ENCODE data around the gene LINGO3. TPM values are rescaled to one million over a fixed set of nuclear protein-coding genes. Genes with fewer than 3 reads are reported as not detected.

Gene LINGO3
- total and polyA plus RNA-seq, 2 experiments from 2014 or later = not detected

- Histone ChIP-seq H4K20me1 (ENCODE audit: insufficient read depth) (no peaks in the 10 kb centered on the region), H3K4me1 (ENCODE audit: insufficient read depth) (no peaks in the 10 kb centered on the region), H3K9me2 (ENCODE audit: insufficient read depth) (no peaks in the 10 kb centered on the region), H2AFZ (no peak overlapping the region), H3K9ac (no peak overlapping the region), H3K79me2 (ENCODE audit: insufficient read depth) (no peaks in the 10 kb centered on the region), H3K27ac (no peak overlapping the region), H3K9me3 (ENCODE audit: low read depth) (no peaks in the 10 kb centered on the region), H3K27me3 (replicated peaks; ENCODE audit: insufficient read depth) (no peaks in the 10 kb centered on the region), H3K4me2 (ENCODE audit: unreplicated experiment) (no peak overlapping the region), H3K4me3 (no peak overlapping the region), H3K36me3 (ENCODE audit: low read depth) (no peaks in the 10 kb centered on the region), H3F3A (ENCODE audit: insufficient read depth) (no peaks in the 10 kb centered on the region)
- DNase-seq = no peak
- in situ Hi-C loops (cut with MboI) = loop anchor here (10.0 kb wide), 1 partner anchor 104 kb away; no protein-coding TSS in a partner anchor
- TF ChIP-seq EZH2phosphoT487 (IDR thresholded peaks at IDR 0.05; ENCODE audit: insufficient read depth, low read depth) = no peak
- no peak for TF ChIP-seq EZH2 (IDR thresholded peaks at IDR 0.05; ENCODE audit: insufficient read depth, poor library complexity, severe bottlenecking)
- 75 to 82% methylated on average over 24 to 26 of the region's 26 CpGs for WGBS, 2 experiments (ENCODE audit: low coverage in 1 of 2, low lambda C conversion rate in 2 of 2, missing lambda C conversion rate in 2 of 2)
Measured at GRCh38 chr19:2280633-2281264, 27.2 kb downstream of the LINGO3 start.

DNA sequence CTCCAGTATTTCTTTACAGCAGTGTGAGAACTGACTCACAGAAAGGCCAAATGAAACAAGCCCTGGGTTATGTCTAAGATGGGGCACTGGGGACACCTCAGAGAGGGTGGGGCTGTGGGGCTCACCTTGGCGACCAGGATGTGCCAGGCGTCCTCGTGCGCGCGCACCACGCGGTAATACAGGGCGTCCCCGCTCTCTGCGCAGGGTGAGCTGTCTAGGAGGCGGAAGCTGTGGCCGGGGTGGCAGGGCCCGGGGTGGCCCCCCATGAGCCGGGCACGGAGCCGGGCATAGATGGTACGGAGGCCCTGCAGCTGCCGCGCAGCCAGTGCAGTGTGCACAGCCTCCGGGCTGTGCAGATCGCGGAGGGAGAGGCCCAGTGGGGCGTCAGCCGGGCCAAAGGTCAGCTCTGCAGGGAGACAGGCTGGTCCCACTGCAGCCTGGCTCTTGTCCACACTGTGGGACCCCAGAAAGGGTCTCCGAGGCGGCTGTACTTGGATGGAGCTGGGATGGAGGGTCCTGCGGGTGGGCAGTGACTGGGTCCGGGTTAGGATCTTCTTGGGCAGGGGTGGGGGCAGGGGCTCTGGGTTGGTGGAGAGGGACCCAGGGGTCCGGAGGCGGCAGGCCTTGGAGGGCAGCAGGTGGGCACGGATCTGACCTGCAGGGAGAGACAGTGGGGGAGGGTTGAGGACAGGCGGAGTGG lies 29.3 kb downstream of the LINGO3 start:
- H3K4me1 ChIP-seq (ENCODE audit: insufficient read depth) = peaks cover 4% of the 10 kb centered on the region
- no peaks in the 10 kb centered on the region for H3K36me3 ChIP-seq (ENCODE audit: low read depth)
- no peak overlapping the region for H2AFZ ChIP-seq
- peaks cover 8% of the 10 kb centered on the region for H4K20me1 ChIP-seq (ENCODE audit: insufficient read depth)
- 78 to 85% methylated on average over 14 to 25 of the region's 33 CpGs for WGBS, 2 experiments (ENCODE audit: low coverage in 1 of 2, low lambda C conversion rate in 2 of 2, missing lambda C conversion rate in 2 of 2)
- in situ Hi-C loops (cut with MboI) = no loop called here
- no peak overlapping the region for H3K4me2 ChIP-seq (ENCODE audit: unreplicated experiment)
- H3K9me2 ChIP-seq (ENCODE audit: insufficient read depth) = no peaks in the 10 kb centered on the region
- TF ChIP-seq EZH2phosphoT487 (IDR thresholded peaks at IDR 0.05; ENCODE audit: insufficient read depth, low read depth) (no peak), EZH2 (IDR thresholded peaks at IDR 0.05; ENCODE audit: insufficient read depth, poor library complexity, severe bottlenecking) (no peak)
- no peaks in the 10 kb centered on the region for H3K9me3 ChIP-seq (ENCODE audit: low read depth)
- H3K79me2 ChIP-seq (ENCODE audit: insufficient read depth) = peaks cover 21% of the 10 kb centered on the region
- peak; percentile 16 for DNase-seq
- no peak overlapping the region for H3K9ac ChIP-seq
- no peak overlapping the region for H3K4me3 ChIP-seq
- no peak overlapping the region for H3K27ac ChIP-seq
- H3F3A ChIP-seq (ENCODE audit: insufficient read depth) = peaks cover 6% of the 10 kb centered on the region
- H3K27me3 ChIP-seq (replicated peaks; ENCODE audit: insufficient read depth) = no peaks in the 10 kb centered on the region

DNA sequence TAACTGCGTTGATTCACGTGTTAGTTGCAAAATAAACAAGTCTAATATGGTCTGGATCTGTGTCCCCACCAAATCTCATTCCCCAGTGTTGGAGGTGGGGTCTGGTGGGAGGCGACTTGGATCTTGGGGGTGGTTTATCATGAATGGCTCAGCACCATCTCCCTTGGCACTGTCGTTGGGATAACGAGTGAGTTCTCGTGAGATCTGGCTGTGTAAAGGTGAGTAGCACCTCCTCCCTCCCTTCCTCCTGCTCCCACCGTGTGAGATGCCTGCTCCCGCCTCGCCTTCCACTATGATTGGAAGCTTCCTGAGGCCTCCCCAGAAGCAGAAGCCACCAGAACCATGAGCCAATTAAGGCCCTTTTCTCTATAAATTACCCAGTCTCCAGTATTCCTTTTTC lies 30.8 kb downstream of the LINGO3 start:
- Histone ChIP-seq H3K9ac (no peak overlapping the region), H3K36me3 (ENCODE audit: low read depth) (no peaks in the 10 kb centered on the region; the same call in 1 of the 2 replicates), H3K27me3 (replicated peaks; ENCODE audit: insufficient read depth) (no peaks in the 10 kb centered on the region), H3K4me1 (ENCODE audit: insufficient read depth) (peaks cover 12% of the 10 kb centered on the region), H3F3A (ENCODE audit: insufficient read depth) (peaks cover 6% of the 10 kb centered on the region), H3K79me2 (ENCODE audit: insufficient read depth) (peaks cover 35% of the 10 kb centered on the region), H3K9me3 (ENCODE audit: low read depth) (no peaks in the 10 kb centered on the region), H4K20me1 (ENCODE audit: insufficient read depth) (peaks cover 11% of the 10 kb centered on the region), H3K4me3 (no peak overlapping the region), H3K27ac (no peak overlapping the region), H3K9me2 (ENCODE audit: insufficient read depth) (no peaks in the 10 kb centered on the region), H3K4me2 (ENCODE audit: unreplicated experiment) (no peak overlapping the region), H2AFZ (no peak overlapping the region)
- no peak for DNase-seq
- 80% methylated on average over 9 of the region's 9 CpGs for WGBS, 2 experiments (ENCODE audit: low coverage in 1 of 2, low lambda C conversion rate in 2 of 2, missing lambda C conversion rate in 2 of 2)
- in situ Hi-C loops (cut with MboI) = no loop called here
- TF ChIP-seq EZH2 (IDR thresholded peaks at IDR 0.05; ENCODE audit: insufficient read depth, poor library complexity, severe bottlenecking) (no peak), EZH2phosphoT487 (IDR thresholded peaks at IDR 0.05; ENCODE audit: insufficient read depth, low read depth) (no peak)

DNA sequence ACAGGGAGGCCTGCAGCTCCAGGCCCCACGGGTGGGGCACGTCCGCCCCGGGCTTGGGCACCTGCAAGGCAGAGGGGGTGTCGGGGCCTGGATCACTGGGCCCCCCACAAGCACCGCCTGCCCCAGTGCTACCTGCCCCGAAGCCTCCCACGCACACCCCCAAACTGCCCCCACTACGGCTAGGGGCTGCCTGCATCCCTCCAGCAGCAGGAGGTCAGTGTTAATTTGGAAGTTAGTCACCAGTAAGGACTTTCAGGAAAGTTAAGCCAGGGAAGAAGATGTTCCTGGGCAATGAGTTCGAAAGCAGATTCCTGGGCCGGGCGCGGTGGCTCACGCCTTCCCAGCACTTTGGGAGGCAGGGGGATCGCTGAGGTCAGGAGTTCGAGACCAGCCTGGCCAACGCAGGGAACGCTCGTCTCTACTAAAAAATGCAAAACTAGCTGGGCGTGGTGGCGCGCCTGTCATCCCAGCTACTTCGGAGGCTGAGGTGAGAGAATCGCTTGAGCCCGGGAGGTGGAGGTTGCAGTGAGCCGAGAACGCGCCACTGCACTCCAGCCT lies 31.4 kb downstream of the LINGO3 start:
- peaks cover 6% of the 10 kb centered on the region for H3F3A ChIP-seq (ENCODE audit: insufficient read depth)
- H3K79me2 ChIP-seq (ENCODE audit: insufficient read depth) = peaks cover 42% of the 10 kb centered on the region
- in situ Hi-C loops (cut with MboI) = no loop called here
- no peak overlapping the region for H3K4me2 ChIP-seq (ENCODE audit: unreplicated experiment)
- H4K20me1 ChIP-seq (ENCODE audit: insufficient read depth) = peaks cover 15% of the 10 kb centered on the region
- 94 to 97% methylated on average over 21 to 28 of the region's 28 CpGs for WGBS, 2 experiments (ENCODE audit: low coverage in 1 of 2, low lambda C conversion rate in 2 of 2, missing lambda C conversion rate in 2 of 2)
- no peak overlapping the region for H2AFZ ChIP-seq
- H3K27me3 ChIP-seq (replicated peaks; ENCODE audit: insufficient read depth) = no peaks in the 10 kb centered on the region
- no peak for TF ChIP-seq EZH2 (IDR thresholded peaks at IDR 0.05; ENCODE audit: insufficient read depth, poor library complexity, severe bottlenecking)
- no peak for TF ChIP-seq EZH2phosphoT487 (IDR thresholded peaks at IDR 0.05; ENCODE audit: insufficient read depth, low read depth)
- no peaks in the 10 kb centered on the region for H3K9me2 ChIP-seq (ENCODE audit: insufficient read depth)
- H3K36me3 ChIP-seq (ENCODE audit: low read depth) = no peaks in the 10 kb centered on the region; the same call in 1 of the 2 replicates
- no peak overlapping the region for H3K27ac ChIP-seq
- H3K9ac ChIP-seq = no peak overlapping the region
- H3K9me3 ChIP-seq (ENCODE audit: low read depth) = no peaks in the 10 kb centered on the region
- H3K4me3 ChIP-seq = no peak overlapping the region
- peaks cover 12% of the 10 kb centered on the region for H3K4me1 ChIP-seq (ENCODE audit: insufficient read depth)
- DNase-seq = no peak
